Neutrophil (primary cell): ENCODE measurements around the gene KRT36.

Experiments
- H3K27ac ChIP-seq: fragments of 200-600 bp; sonication (generic); 2 replicates; pipeline ENCODE4 v1.5.1; 2016; ENCODE audit warnings: mild to moderate bottlenecking, moderate library complexity
- H3K27me3 ChIP-seq: fragments of 200-600 bp; sonication (generic); 2 replicates; pipeline ENCODE4 v1.6.0; 2016; ENCODE audit warnings: mild to moderate bottlenecking
- H3K36me3 ChIP-seq: fragments of 200-600 bp; sonication (generic); 2 replicates; pipeline ENCODE4 v1.5.1; 2017
- H3K4me1 ChIP-seq, 2 experiments: fragments of 200-600 bp in 1 of 2; sonication (generic) in 1 of 2; 1 replicate in 1 of 2; 2 replicates in 1 of 2; pipeline versions ENCODE4 v1.5.1 to v1.6.1; 2013 to 2016; ENCODE audit warnings: low read depth in 1 of 2, low read length in 1 of 2, mild to moderate bottlenecking in 1 of 2, moderate library complexity in 1 of 2; ENCODE audit not compliant: control insufficient read depth in 1 of 2, insufficient read depth in 1 of 2
- H3K4me3 ChIP-seq, 2 experiments: fragments of 200-600 bp in 1 of 2; sonication (generic) in 1 of 2; 1 replicate in 1 of 2; 2 replicates in 1 of 2; pipeline ENCODE4 v1.5.1; 2013 to 2016; ENCODE audit warnings: low read depth in 1 of 2, low read length in 1 of 2, mild to moderate bottlenecking in 1 of 2, moderate library complexity in 1 of 2
- H3K9me3 ChIP-seq: fragments of 200-600 bp; sonication (generic); 2 replicates; pipeline ENCODE4 v1.5.1; 2016
- CTCF ChIP-seq: fragments of 200-600 bp; sonication (generic); IDR thresholded peaks from 2 replicates; pipeline ENCODE4 v1.5.1; 2016; ENCODE audit warnings: antibody characterized with exemption

The KRT36 gene

GRCh38 chr17:41520821-41521521 lies 31.3 kb upstream of the KRT36 start:
- H3K4me3 ChIP-seq = no peak overlapping the region

GRCh38 chr17:41519501-41520224 lies 30.0 kb upstream of the KRT36 start:
- Histone ChIP-seq H3K36me3 (no peaks in the 10 kb centered on the region), H3K27ac (no peak overlapping the region), H3K27me3 (peaks cover 21% of the 10 kb centered on the region), H3K4me3 (no peak overlapping the region), H3K9me3 (no peaks in the 10 kb centered on the region), H3K4me1 (peaks cover 0 to 4% of the 10 kb centered on the region in 2 experiments)
- TF ChIP-seq CTCF = no peak

More at GRCh38 chr17:41520821-41521521, 31.3 kb upstream of the KRT36 start:
- peaks cover 34% of the 10 kb centered on the region for H3K27me3 ChIP-seq
- no peaks in the 10 kb centered on the region for H3K36me3 ChIP-seq
- no peak overlapping the region for H3K27ac ChIP-seq
- H3K9me3 ChIP-seq = no peaks in the 10 kb centered on the region
- TF ChIP-seq CTCF = no peak
- peaks cover 0 to 4% of the 10 kb centered on the region in 2 experiments for H3K4me1 ChIP-seq

GRCh38 chr17:41518789-41519449 lies 29.2 kb upstream of the KRT36 start, which contains the start of gene KRT15:
Gene KRT15, minus strand, starts transcription at chr17:41518890. Its CDS starts 63 bp downstream, at chr17:41518827.
- Histone ChIP-seq H3K27ac (no peak within 1 kb of the TSS), H3K4me3 (no peak within 1 kb of the TSS), H3K27me3 (peaks cover 13% of the 10 kb centered on the region), H3K36me3 (no peaks in the 10 kb centered on the region), H3K4me1 (peaks cover 0 to 5% of the 10 kb centered on the region in 2 experiments), H3K9me3 (no peaks in the 10 kb centered on the region)
- no peak for TF ChIP-seq CTCF

GRCh38 chr17:41518031-41518430 lies 28.3 kb upstream of the KRT36 start:
- H3K36me3 ChIP-seq = no peaks in the 10 kb centered on the region
- H3K27ac ChIP-seq = no peak overlapping the region
- no peak overlapping the region for H3K4me3 ChIP-seq
- peaks cover 7 to 14% of the 10 kb centered on the region in 2 experiments for H3K4me1 ChIP-seq
- TF ChIP-seq CTCF = no peak
- no peaks in the 10 kb centered on the region for H3K9me3 ChIP-seq
- H3K27me3 ChIP-seq = peaks cover 5% of the 10 kb centered on the region

- no peak overlapping the region for H3K4me3 ChIP-seq
- H3K36me3 ChIP-seq = no peaks in the 10 kb centered on the region
- no peak for TF ChIP-seq CTCF
- peaks cover 17 to 26% of the 10 kb centered on the region in 2 experiments for H3K4me1 ChIP-seq
- no peaks in the 10 kb centered on the region for H3K9me3 ChIP-seq
- peaks cover 5% of the 10 kb centered on the region for H3K27me3 ChIP-seq
- no peak overlapping the region for H3K27ac ChIP-seq
Measured at GRCh38 chr17:41516830-41517283, 27.1 kb upstream of the KRT36 start.
